Activated CD8-positive, alpha-beta T cell treated with anti-CD3 and anti-CD28 coated beads for 36 hours (primary cell): ENCODE measurements around the gene MICALL1. TPM values are rescaled to one million over a fixed set of nuclear protein-coding genes. Genes with fewer than 3 reads are reported as not detected.
"Not testable (repeated sequence)": the region's sequence is repeated elsewhere in the genome, so short reads cannot be mapped to it uniquely, and the experiment has no call there.

ENCODE experiments used
- ATAC-seq: fragments of 200-7000 bp; cut with Tn5 transposase; one replicate; pipeline ENCODE4 v1.10.0; 2021; ENCODE audit warnings: mild to moderate bottlenecking, moderate library complexity
- CTCF ChIA-PET: fragments of 350-600 bp; sonication (Branson Sonifier 250); formaldehyde crosslinking; loops from one replicate; lab custom pipeline; 2021; ENCODE audit warnings: antibody characterized with exemption; lab: Charles Lee
- POLR2A ChIA-PET: fragments of 350-600 bp; sonication (Branson Sonifier 250); formaldehyde crosslinking; loops from one replicate; lab custom pipeline; 2021; ENCODE audit warnings: antibody characterized with exemption; lab: Charles Lee
- DNase-seq: peaks from one replicate; pipeline ENCODE4 v3.0.0-alpha.2; 2020
- H3K27ac Mint-ChIP-seq: one replicate; pipeline ENCODE4 v1.8.0; 2021; ENCODE audit warnings: mild to moderate bottlenecking, mixed read lengths
- H3K27me3 Mint-ChIP-seq: one replicate; pipeline ENCODE4 v1.8.0; 2021; ENCODE audit warnings: mixed read lengths
- H3K36me3 Mint-ChIP-seq: one replicate; pipeline ENCODE4 v1.8.0; 2021; ENCODE audit warnings: low read depth, mixed read lengths
- H3K4me1 Mint-ChIP-seq: one replicate; pipeline ENCODE4 v1.8.0; 2021; ENCODE audit warnings: low read depth, mixed read lengths
- H3K4me3 Mint-ChIP-seq: one replicate; pipeline ENCODE4 v1.8.0; 2021; ENCODE audit warnings: mild to moderate bottlenecking, moderate library complexity, mixed read lengths
- H3K9me3 Mint-ChIP-seq: one replicate; pipeline ENCODE4 v1.8.0; 2021; ENCODE audit warnings: mixed read lengths
- intact Hi-C: fragments of 100-400 bp; cut with micrococcal nuclease; formaldehyde crosslinking; loops from one replicate; pipeline ENCODE4 v1.10.0; 2022
- total RNA-seq, 2 experiments: library from RNA; stranded (reverse); gene quantifications; one replicate each; pipeline ENCODE4 v1.2.3, GENCODE V29; 2021
- TF ChIP-seq, protein P1 (sequence below): fragments of 200-600 bp; IDR thresholded peaks from one replicate; pipeline ENCODE4 v1.8.0; 2022; ENCODE audit warnings: antibody characterized with exemption, mild to moderate bottlenecking

Gene MICALL1
- total RNA-seq, 2 experiments from 2014 or later, result 10.2 to 11.8 TPM

DNA sequence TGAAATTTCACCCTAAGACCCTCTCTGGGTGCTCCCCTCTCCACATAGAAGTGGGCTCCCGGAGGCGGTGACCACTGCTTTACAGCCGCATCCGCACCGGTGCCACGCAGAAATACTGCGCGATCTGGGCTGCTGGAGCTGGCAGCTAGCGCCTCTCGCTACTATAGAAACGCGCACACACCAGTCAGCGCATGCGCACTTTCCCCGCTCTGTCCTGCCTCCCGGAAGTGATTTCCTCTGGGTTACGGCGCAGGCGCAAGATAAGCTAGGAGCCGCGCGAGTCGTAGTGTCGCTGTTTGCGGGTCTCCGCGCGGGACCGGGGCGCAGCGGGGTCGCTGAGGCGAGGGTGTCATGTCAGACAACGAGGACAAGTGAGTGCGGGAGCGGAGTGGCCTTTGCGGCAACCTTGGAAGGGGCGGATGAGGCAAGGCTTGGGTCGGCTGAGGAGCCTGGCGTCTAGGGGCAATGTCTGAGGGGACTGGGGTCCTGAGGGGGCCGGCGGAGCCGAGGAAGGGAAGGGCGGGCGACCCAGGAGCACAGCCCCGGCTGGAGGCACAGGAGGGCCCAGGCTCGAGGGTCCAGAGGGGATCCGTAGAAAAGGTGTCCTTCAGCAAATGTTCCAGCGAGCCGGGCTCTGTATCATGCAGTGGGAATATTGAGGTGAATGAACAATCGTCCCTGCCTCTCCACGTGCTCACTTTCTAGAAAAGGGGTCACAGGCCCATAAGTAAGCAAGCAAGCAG, 47.5 kb downstream of the MICALL1 start, which contains the start of the genes C22orf23 and POLR2F:
C22orf23 (minus strand) TSS at position 165 of the 743 bp plus-strand sequence. CDS start 452 bp downstream, outside the sequence.
POLR2F (plus strand) TSS at position 263 of the 743 bp plus-strand sequence; CDS start at position 352, 89 bp downstream.
- DNase-seq, result peak; percentile 98
- POLR2A ChIA-PET, result interaction anchor here (0.5 to 1.3 kb wide), 3 partner anchors 48 to 1361 kb away, joined by 3 to 4 read pairs (median 3); partner anchors contain the start of gene MICALL1
- Mint-ChIP-seq H3K27me3 (peaks cover 14% of the 10 kb centered on the region), H3K4me1 (peaks cover 30% of the 10 kb centered on the region), H3K27ac (peak within 1 kb of the TSS; percentile 97), H3K4me3 (peak within 1 kb of the TSS; percentile 97), H3K9me3 (no peaks in the 10 kb centered on the region), H3K36me3 (peaks cover 18% of the 10 kb centered on the region)
- CTCF ChIA-PET, result interaction anchor here (1.0 to 2.7 kb wide), 8 partner anchors 9 to 136 kb away, joined by 3 to 31 read pairs (median 4); partner anchors contain the start of gene MICALL1
- TF ChIP-seq, protein P1, sequence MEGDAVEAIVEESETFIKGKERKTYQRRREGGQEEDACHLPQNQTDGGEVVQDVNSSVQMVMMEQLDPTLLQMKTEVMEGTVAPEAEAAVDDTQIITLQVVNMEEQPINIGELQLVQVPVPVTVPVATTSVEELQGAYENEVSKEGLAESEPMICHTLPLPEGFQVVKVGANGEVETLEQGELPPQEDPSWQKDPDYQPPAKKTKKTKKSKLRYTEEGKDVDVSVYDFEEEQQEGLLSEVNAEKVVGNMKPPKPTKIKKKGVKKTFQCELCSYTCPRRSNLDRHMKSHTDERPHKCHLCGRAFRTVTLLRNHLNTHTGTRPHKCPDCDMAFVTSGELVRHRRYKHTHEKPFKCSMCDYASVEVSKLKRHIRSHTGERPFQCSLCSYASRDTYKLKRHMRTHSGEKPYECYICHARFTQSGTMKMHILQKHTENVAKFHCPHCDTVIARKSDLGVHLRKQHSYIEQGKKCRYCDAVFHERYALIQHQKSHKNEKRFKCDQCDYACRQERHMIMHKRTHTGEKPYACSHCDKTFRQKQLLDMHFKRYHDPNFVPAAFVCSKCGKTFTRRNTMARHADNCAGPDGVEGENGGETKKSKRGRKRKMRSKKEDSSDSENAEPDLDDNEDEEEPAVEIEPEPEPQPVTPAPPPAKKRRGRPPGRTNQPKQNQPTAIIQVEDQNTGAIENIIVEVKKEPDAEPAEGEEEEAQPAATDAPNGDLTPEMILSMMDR, result no peak
- intact Hi-C loops, result no loop called here
- ATAC-seq, result peak; percentile 96

DNA sequence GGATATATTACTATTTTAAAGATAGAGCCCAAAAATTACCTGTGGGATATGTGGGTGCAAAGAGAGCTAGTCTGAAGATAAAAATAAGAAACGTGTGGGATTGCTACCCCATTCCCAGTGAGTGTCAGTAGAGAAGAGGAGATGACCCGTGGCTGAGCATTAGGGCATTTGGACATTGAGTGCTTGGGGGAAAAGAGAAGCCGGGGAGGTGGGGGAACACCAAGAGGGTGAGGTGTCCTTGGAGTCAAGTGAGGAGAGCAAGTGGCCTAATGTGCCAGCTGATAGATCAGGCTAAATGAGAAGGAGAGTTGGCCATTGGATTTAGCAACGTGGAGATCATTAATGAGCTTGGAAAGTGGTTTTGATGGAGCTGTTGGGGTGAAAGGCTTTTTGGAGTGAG, 48.6 kb downstream of the MICALL1 start:
- TF ChIP-seq, protein P1, result no peak
- no peak for ATAC-seq
- Mint-ChIP-seq H3K4me3 (peak overlapping the region; percentile 97), H3K36me3 (peaks cover 28% of the 10 kb centered on the region), H3K9me3 (no peaks in the 10 kb centered on the region), H3K4me1 (peaks cover 30% of the 10 kb centered on the region), H3K27ac (no peak overlapping the region), H3K27me3 (peaks cover 14% of the 10 kb centered on the region)
- POLR2A ChIA-PET, result interaction anchor here (1.3 kb wide), 2 partner anchors 21 to 49 kb away, joined by 4 read pairs; partner anchors contain the start of gene MICALL1
- intact Hi-C loops, result no loop called here
- no peak for DNase-seq
- CTCF ChIA-PET, result interaction anchor here (1.0 to 2.7 kb wide), 9 partner anchors 8 to 141 kb away, joined by 3 to 31 read pairs (median 4); partner anchors contain the start of gene MICALL1

DNA sequence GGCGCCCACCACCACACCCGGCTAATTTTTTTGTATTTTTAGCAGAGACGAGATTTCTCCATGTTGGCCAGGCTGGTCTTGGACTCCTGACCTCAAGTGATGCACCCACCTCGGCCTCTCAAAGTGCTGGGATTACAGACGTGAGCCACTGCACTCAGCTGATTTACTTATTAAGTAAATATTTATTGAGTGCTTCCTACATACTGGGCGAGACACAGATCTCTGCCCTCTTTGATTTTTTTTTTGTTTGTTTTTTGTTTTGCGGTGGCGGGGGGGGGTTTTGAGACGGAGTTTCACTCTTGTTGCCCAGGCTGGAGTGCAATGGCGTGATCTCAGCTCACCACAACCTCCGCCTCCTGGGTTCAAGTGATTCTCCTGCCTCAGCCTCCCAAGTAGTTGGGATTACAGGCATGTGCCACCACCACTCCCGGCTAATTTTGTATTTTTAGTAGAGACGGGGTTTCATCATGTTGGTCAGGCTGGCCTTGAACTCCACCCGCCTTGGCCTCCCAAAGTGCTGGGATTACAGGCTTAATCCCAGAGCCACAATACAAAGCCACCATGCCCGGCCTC, 49.8 kb downstream of the MICALL1 start:
- CTCF ChIA-PET, result interaction anchor here (2.7 kb wide), 1 partner anchor 9 kb away, joined by 31 read pairs; no protein-coding TSS in a partner anchor
- H3K9me3 Mint-ChIP-seq, ATAC-seq, DNase-seq, H3K27ac Mint-ChIP-seq, POLR2A ChIA-PET, H3K4me3 Mint-ChIP-seq, intact Hi-C loops: not testable (repeated sequence)
- peaks cover 14% of the 10 kb centered on the region for H3K27me3 Mint-ChIP-seq
- H3K36me3 Mint-ChIP-seq, result peaks cover 33% of the 10 kb centered on the region
- peaks cover 30% of the 10 kb centered on the region for H3K4me1 Mint-ChIP-seq

DNA sequence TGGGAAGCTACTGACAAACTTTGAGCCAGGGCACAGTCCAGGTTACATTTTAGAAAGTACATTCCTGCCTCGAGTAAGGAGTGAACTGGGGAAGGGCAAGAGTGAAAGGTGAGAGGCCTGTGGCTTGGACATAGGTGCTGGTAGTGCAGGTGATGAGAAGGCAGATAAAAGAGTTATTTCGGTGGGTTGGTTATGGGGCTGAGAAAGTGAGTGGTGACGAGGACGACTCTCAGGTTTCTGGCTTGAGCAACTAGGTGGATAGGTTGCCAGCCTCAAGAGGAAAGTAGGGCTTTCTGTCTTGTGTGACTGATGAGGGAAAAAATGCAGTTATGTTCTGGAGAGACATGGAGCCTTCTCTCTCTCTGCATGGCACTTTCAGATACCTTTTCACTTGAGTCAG, 51.1 kb downstream of the MICALL1 start:
- no peak overlapping the region for H3K4me3 Mint-ChIP-seq
- CTCF ChIA-PET, result no interaction called here
- peaks cover 8% of the 10 kb centered on the region for H3K27me3 Mint-ChIP-seq
- no peaks in the 10 kb centered on the region for H3K9me3 Mint-ChIP-seq
- DNase-seq (no peak), ATAC-seq (no peak)
- TF ChIP-seq, protein P1, result no peak
- POLR2A ChIA-PET, result no interaction called here
- intact Hi-C loops, result no loop called here
- no peak overlapping the region for H3K27ac Mint-ChIP-seq
- peaks cover 30% of the 10 kb centered on the region for H3K4me1 Mint-ChIP-seq
- H3K36me3 Mint-ChIP-seq, result peaks cover 42% of the 10 kb centered on the region

DNA sequence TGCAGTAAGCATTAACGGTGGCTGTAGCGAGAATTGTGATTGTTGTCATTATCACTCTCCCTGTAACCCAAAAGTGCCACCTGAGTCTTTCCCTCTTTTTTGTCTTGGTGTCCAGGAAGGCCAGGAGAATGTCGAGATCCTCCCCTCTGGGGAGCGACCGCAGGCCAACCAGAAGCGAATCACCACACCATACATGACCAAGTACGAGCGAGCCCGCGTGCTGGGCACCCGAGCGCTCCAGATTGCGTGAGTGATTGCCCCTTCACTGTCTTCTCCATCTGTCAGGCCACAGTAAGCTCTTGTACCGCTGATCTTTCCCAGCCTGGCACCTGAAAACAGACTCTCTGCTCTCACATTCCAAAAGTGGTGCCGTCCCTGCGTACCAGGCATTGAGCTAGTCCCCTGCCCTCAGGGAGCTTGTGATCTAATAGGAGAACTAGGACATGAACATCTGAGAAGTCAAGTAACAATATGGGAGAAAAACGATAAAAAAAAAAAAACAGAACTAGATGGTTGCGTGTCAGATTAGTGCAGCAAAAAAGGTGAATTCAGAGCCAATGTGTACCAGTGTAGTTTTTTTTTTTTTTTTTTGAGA, 53.2 kb downstream of the MICALL1 start:
- DNase-seq (no peak), ATAC-seq (no peak)
- intact Hi-C loops, result no loop called here
- CTCF ChIA-PET, result interaction anchor here (1.6 kb wide), 1 partner anchor 25 kb away, joined by 5 read pairs; no protein-coding TSS in a partner anchor
- Mint-ChIP-seq H3K27ac (no peak overlapping the region), H3K36me3 (peaks cover 47% of the 10 kb centered on the region), H3K9me3 (no peaks in the 10 kb centered on the region), H3K27me3 (no peaks in the 10 kb centered on the region), H3K4me3 (no peak overlapping the region), H3K4me1 (peaks cover 22% of the 10 kb centered on the region)
- TF ChIP-seq, protein P1, result no peak
- POLR2A ChIA-PET, result interaction anchor here (0.7 kb wide), 1 partner anchor 66 kb away, joined by 4 read pairs; no protein-coding TSS in a partner anchor
